ENCODE measurements around the gene DYSF.
"Not testable (repeated sequence)": the region's sequence is repeated elsewhere in the genome, so short reads cannot be mapped to it uniquely, and the experiment has no call there.

Gene DYSF

GRCh38 chr2:71453404-71454220 is at the start of gene DYSF:
DYSF (plus strand) TSS chr2:71453561.
- DNase-seq, result no peak

DNA sequence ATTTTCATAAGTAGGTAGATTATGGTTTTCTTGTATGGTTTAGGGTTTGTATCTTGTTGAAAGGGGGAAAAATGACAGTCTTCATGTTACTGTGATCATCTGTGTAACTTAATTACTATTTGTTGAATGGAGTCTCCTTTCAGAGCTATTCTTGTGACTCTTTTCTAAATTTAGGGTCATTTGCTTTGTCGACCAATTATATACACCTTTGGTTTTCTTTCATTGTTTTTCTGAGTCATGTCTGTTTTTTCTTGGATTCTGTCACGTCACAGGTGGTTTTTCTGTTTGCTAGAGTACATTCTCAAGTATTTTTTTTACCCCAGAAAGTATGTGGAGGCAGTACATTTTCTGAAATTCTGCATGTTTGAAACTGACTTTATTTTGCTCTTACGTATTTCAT is 43.8 kb upstream of the DYSF start:
- DNase-seq, result no peak

DNA sequence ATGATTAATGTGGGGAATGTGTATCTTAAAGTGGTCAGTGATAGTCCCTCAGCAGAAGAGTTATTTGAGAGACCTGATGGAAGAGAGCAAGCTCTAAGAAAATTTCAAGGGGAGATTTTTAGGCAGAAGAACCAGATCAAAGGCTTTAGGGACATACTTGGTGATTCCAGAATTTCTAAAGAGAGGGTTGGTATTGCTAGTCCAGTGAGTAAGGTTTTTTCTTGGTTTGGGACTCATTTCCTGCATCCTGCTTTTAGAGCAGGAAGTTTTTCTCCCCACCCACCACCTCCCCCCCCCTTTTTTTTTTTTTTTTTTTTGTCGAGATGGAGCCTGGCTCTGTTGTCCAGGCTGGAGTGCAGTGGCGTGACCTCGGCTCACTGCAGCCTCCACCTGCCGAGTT is 42.7 kb upstream of the DYSF start:
- DNase-seq, result no peak

DNA sequence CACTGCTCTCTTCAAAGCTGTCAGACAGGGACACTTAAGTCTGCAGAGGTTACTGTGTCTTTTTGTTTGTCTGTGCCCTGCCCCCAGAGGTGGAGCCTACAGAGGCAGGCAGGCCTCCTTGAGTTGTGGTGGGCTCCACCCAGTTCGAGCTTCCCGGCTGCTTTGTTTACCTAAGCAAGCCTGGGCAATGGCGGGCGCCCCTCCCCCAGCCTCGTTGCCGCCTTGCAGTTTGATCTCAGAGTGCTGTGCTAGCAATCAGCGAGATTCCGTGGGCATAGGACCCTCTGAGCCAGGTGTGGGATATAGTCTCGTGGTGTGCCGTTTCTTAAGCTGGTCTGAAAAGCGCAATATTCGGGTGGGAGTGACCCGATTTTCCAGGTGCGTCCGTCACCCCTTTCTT is 36.5 kb upstream of the DYSF start:
- not testable (repeated sequence) for DNase-seq

DNA sequence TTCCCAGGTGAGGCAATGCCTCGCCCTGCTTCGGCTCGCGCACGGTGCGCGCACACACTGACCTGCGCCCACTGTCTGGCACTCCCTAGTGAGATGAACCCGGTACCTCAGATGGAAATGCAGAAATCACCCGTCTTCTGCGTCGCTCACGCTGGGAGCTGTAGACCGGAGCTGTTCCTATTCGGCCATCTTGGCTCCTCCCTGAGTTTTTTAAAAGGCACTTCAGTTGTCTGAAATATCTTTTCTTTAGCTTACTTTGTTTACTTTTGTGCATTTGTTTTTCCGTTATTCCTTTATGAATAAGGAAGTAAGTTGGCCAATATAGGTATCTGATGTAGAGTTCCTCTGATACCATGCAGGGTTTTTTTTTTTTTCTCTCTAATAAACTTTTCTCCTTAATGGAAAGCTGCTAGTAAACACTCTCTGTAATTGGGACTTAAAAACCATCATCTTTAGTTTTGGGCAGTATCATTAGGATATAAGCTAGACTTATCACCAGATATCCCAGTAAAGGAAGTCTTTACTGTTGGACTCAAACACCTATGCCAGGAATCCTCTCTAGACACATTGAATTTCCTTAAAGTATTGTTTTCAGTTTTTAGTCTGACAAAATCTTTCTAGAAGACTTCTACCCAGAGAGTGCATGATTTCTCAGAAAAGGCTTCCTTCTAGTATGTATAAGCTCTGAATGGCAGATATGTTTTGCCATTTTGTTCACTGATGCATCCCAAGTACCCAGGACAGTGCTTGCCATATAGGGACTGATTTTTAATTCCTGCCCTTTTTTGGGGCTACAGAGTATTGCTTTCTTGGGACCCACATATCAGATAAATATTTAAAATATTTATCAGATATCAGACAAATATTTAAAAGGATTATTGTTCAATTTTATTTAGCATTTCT is 35.8 kb upstream of the DYSF start:
- no peak for DNase-seq

- no peak for DNase-seq
Observed at GRCh38 chr2:71419145-71419544, 34.2 kb upstream of the DYSF start.

DNA sequence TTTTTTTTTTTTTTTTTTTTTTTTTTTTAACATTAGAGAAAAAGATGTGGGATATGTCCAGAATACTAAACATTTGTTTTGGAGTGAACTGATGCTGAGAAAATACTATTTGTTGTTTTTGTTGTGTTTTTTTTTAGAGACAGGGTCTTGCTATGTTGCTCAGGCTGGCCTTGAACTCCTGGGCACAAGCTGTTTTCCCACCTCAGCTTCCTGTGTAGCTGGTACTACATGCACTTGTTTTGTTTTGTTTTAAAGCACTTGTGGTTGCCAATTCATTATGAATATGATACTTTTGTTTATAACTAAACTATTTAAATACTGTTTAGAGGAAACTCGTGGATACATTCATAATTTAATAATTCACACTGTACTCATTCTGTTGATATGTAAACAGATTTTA is 33.4 kb upstream of the DYSF start:
- no peak for DNase-seq

GRCh38 chr2:71422786-71423185 is 30.6 kb upstream of the DYSF start:
- no peak for DNase-seq

DNA sequence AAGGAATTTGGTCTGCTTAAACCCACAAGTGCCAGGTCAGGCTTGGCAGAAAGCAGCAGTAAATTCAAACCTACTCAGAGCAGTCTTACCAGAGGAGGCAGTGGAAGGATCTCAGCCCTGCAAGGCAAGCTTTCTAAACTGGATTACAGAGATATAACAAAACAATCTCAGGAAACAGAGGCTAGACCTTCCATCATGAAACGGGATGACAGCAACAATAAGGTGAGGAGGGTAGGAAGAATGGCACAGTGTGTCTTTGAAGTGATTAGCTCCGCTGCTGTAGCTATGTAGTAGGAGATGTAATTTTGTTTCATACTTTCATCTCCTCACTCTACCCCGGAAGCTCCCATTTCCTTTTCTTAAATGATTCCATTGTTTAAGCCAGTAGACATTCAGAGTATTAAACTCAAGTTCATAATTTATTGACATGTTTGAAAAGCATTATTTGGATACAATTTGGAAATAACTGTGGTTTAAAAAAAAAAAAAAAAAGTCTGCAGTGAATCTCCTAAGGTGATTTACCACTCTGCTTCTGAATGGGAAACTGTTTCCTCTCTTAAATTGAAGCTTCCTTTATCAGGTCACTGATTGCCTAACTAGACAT is 29.4 kb upstream of the DYSF start:
- DNase-seq, result no peak

- DNase-seq, result no peak
Observed at GRCh38 chr2:71426721-71427120, 26.6 kb upstream of the DYSF start.

- no peak for DNase-seq
Observed at GRCh38 chr2:71428472-71429383, 24.6 kb upstream of the DYSF start.

DNA sequence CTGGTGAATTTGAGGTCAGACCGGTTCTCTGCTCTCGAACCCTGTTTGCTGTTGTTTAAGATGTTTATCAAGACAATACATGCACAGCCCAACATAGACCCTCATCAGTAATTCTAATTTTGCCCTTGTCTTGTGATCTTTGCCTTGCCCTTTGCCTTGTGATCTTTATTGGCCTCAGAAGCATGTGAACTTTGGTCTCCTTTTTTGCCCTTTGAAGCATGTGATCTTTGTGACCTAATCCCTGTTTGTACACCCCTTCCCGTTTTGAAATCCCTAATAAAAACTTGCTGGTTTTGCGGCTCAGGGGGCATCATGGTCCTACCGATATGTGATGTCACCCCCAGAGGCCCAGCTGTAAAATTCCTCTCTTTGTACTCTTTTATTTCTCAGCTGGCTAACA is 8.2 kb upstream of the DYSF start:
- DNase-seq, result not testable (repeated sequence)

- no peak for DNase-seq
Observed at GRCh38 chr2:71446505-71446904, 6.9 kb upstream of the DYSF start.

- DNase-seq, result no peak
Observed at GRCh38 chr2:71449343-71449742, 4.0 kb upstream of the DYSF start.

- no peak for DNase-seq
Observed at GRCh38 chr2:71451705-71452104, 1.7 kb upstream of the DYSF start.

GRCh38 chr2:71452565-71452964 is 796 bp upstream of the DYSF start:
- DNase-seq, result no peak

DNA sequence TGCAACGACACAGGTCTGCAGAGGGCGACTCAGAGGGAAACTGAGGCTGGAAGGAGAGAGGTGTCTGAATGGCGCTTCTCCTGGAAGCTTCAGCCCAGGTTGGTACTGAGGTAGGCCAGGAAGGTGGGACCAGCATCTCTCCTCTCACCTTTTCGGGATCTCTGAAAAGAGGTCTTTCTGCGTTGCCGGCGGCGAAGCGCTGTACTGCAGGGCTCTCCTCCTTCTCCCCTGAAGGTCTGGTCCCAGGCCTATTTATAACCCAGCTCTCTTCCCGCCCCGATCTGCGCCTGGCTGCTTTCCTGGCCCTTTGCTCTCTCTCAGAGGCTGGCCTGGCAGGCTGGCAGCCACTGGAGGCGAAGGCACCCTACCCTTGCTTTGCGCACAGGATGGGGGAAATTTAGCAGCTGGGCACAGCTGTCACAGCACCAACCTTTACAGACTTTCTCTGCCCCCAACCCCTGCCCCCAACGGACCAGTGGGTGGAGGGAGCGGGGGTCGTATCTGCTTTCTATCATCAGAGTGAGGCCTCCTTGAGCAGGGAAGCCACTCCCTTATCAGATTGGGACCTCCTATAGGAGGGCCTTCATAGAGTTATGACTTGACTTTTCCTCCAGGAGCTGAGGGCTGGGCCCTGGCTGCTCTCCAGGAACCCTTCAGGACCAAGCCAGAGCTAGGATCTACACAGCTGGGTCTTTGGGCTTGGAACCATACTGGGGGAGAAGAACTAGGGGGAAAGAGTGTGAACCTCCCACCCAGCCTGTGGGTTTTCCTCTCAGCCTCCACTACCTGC is 1.1 kb downstream of the DYSF start:
- DNase-seq, result no peak

DNA sequence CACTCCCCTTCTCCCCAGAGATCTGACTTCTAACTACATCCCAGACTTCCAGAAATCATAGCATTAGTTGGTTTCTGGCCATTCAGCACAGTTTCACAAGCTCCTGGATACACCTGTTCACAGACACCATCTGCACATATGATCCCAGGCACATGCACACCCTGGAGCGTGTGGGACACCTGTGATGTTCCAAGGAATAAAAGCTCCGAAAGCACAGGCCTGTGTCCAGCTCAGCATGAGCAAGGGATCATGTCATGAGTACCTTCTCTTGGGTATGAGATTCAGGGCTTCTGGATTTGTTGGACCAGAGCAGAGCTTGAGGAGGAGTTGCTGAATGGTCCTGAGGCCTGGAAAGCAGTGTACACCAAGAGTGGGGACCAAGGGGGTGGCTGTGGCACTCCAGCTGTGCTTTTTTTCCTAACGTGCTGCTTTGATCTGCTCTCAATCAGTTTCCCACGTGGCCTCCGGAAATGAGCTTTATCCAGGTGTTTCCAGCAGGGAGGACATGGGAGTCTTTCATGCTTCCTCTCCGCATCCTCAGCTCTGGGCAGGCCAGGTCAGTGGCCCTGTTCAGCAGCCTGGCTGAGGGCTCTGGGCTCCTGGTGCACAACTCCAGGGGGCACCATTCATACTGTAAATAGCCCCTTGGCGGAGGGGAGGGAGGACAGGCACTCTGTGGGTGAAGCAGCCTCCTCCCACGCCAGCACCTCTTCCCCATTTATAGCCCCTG is 1.8 kb downstream of the DYSF start:
- DNase-seq, result no peak

- no peak for DNase-seq
Observed at GRCh38 chr2:71455741-71456569, 2.6 kb downstream of the DYSF start.

DNA sequence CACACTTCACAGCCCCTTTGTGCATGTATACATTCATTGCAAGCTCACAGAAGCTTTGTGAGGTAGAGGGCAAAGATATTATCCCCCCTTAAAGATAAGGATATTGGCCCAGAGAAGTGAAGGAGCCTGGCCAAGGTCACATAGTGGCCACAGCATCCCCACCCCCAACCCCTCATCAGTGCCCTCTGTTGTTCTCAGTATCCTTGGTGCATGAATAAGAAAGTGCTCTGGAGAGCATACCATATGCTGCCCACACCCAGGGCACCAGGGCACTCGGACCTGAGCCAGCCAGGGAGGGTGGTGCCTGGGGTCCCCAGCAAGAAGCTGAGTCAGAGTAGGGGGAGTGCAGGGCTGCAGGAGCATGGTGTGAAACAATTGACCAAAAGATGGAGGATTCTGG is 3.3 kb downstream of the DYSF start:
- no peak for DNase-seq
